Measurements from ENCODE around the gene FRMPD4. TPM values are rescaled to one million over a fixed set of nuclear protein-coding genes. Genes with fewer than 3 reads are reported as not detected.
"Not testable (repeated sequence)": the region's sequence is repeated elsewhere in the genome, so short reads cannot be mapped to it uniquely, and the experiment has no call there.

FRMPD4 gene
- total and polyA plus RNA-seq, 9 donors: 0.01 to 0.20 (median 0.05) TPM; not detected in 6

DNA sequence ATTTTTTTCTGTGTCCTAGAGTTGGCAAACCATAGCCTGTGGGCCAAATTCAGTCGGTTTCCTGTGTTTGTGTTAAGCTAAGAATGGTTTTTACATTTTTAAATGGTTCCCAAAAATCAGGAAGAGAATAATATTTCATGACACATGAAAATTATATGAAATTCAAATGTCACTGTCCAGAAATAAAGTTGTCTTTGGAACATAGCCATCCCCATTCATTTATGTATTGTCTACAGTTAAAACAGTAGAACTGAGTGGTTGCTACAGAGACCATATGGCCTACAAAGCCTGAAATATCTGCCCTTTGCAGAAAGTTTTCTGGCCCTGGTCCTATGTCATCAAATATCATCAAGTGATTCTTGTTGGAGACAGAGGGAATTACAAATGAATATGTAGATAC is 15.5 kb downstream of the FRMPD4 start:
- Histone ChIP-seq H3K4me1 (ENCODE audit: insufficient read depth) (no peaks in the 10 kb centered on the region), H3K4me3 (no peak overlapping the region), H3K27me3 (no peaks in the 10 kb centered on the region), H3K27ac (no peak overlapping the region), H3K36me3 (no peaks in the 10 kb centered on the region), H3K9me3 (no peaks in the 10 kb centered on the region)
- 33 to 40% (median 37%) methylated on average over 1 of the region's 1 CpG for WGBS, 3 donors
- DNase-seq: no peak
- TF ChIP-seq EP300 (IDR thresholded peaks at IDR 0.05) (no peak), POLR2A (IDR thresholded peaks at IDR 0.05) (no peak)
- TF ChIP-seq, protein P1, sequence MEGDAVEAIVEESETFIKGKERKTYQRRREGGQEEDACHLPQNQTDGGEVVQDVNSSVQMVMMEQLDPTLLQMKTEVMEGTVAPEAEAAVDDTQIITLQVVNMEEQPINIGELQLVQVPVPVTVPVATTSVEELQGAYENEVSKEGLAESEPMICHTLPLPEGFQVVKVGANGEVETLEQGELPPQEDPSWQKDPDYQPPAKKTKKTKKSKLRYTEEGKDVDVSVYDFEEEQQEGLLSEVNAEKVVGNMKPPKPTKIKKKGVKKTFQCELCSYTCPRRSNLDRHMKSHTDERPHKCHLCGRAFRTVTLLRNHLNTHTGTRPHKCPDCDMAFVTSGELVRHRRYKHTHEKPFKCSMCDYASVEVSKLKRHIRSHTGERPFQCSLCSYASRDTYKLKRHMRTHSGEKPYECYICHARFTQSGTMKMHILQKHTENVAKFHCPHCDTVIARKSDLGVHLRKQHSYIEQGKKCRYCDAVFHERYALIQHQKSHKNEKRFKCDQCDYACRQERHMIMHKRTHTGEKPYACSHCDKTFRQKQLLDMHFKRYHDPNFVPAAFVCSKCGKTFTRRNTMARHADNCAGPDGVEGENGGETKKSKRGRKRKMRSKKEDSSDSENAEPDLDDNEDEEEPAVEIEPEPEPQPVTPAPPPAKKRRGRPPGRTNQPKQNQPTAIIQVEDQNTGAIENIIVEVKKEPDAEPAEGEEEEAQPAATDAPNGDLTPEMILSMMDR (IDR thresholded peaks at IDR 0.05): no peak
- intact Hi-C loops (cut with DNase I): no loop called here

GRCh38 chrX:12159799-12160198 is 21.5 kb downstream of the FRMPD4 start:
- Histone ChIP-seq H3K27me3 (no peaks in the 10 kb centered on the region), H3K27ac (no peak overlapping the region), H3K36me3 (no peaks in the 10 kb centered on the region), H3K4me1 (ENCODE audit: insufficient read depth) (no peaks in the 10 kb centered on the region), H3K4me3 (no peak overlapping the region), H3K9me3 (no peaks in the 10 kb centered on the region)
- WGBS, 3 donors: 63 to 68% (median 63%) methylated on average over 4 of the region's 4 CpGs
- no peak for DNase-seq
- TF ChIP-seq, protein P1 (IDR thresholded peaks at IDR 0.05): no peak
- TF ChIP-seq EP300 (IDR thresholded peaks at IDR 0.05) (no peak), POLR2A (IDR thresholded peaks at IDR 0.05) (no peak)
- intact Hi-C loops (cut with DNase I): no loop called here

- H3K36me3 ChIP-seq: no peaks in the 10 kb centered on the region
- WGBS, 3 donors: 72 to 82% (median 74%) methylated on average over 2 of the region's 2 CpGs
- H3K27ac ChIP-seq: no peak overlapping the region
- intact Hi-C loops (cut with DNase I): no loop called here
- no peak for TF ChIP-seq POLR2A (IDR thresholded peaks at IDR 0.05)
- no peak for TF ChIP-seq EP300 (IDR thresholded peaks at IDR 0.05)
- TF ChIP-seq, protein P1 (IDR thresholded peaks at IDR 0.05): no peak
- DNase-seq: no peak
- H3K27me3 ChIP-seq: no peaks in the 10 kb centered on the region
- H3K4me3 ChIP-seq: no peak overlapping the region
- H3K9me3 ChIP-seq: no peaks in the 10 kb centered on the region
- H3K4me1 ChIP-seq (ENCODE audit: insufficient read depth): no peaks in the 10 kb centered on the region
These were observed 24.1 kb downstream of the FRMPD4 start for GRCh38 chrX:12162420-12162819.

GRCh38 chrX:12164180-12164579 is 25.9 kb downstream of the FRMPD4 start:
- 86 to 96% (median 95%) methylated on average over 3 of the region's 3 CpGs for WGBS, 3 donors
- H3K36me3 ChIP-seq; DNase-seq; H3K27ac ChIP-seq; intact Hi-C loops (cut with DNase I); H3K4me3 ChIP-seq; H3K4me1 ChIP-seq (ENCODE audit: insufficient read depth); H3K27me3 ChIP-seq; H3K9me3 ChIP-seq: not testable (repeated sequence)

DNA sequence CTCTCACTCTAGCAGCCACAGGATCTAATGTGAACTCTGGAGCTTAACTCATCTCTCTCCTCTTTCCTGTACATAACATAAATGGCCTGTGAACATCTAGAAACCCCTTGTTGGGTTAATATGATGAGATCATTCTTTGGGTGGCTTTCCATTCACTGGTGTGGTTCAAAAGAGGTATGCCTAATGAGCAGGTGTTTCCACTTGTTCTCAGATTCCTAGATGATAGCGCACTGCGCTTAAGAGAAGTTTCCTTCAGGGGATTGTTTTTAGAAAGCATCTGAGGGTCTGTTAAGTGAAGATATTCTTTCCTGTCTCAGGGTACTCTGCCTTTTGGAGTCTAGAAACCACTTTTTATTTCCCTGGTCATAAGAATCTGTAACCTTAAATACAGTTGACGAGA is 32.5 kb downstream of the FRMPD4 start:
- Histone ChIP-seq H3K9me3 (no peaks in the 10 kb centered on the region), H3K4me3 (no peak overlapping the region), H3K27ac (no peak overlapping the region), H3K36me3 (no peaks in the 10 kb centered on the region), H3K27me3 (no peaks in the 10 kb centered on the region), H3K4me1 (ENCODE audit: insufficient read depth) (no peaks in the 10 kb centered on the region)
- TF ChIP-seq, protein P1 (IDR thresholded peaks at IDR 0.05): no peak
- TF ChIP-seq EP300 (IDR thresholded peaks at IDR 0.05) (no peak), POLR2A (IDR thresholded peaks at IDR 0.05) (no peak)
- WGBS, 3 donors: 88 to 91% (median 88%) methylated on average over 3 of the region's 3 CpGs
- no peak for DNase-seq
- intact Hi-C loops (cut with DNase I): no loop called here
